Measurements from ENCODE around the gene BCL11B. TPM values are rescaled to one million over a fixed set of nuclear protein-coding genes. Genes with fewer than 3 reads are reported as not detected.

BCL11B gene
- total RNA-seq, 1 experiment from 2014 or later, result 0.21 TPM

- no peak for DNase-seq (ENCODE audit: low read depth, low spot score)
- in situ Hi-C loops (cut with HindIII; ENCODE audit: low pct_unique_long_range_greater_than_20kb, low sequenced_read_pairs), result no loop called here
Measured at GRCh38 chr14:99173506-99173905, 98.5 kb downstream of the BCL11B start.

DNA sequence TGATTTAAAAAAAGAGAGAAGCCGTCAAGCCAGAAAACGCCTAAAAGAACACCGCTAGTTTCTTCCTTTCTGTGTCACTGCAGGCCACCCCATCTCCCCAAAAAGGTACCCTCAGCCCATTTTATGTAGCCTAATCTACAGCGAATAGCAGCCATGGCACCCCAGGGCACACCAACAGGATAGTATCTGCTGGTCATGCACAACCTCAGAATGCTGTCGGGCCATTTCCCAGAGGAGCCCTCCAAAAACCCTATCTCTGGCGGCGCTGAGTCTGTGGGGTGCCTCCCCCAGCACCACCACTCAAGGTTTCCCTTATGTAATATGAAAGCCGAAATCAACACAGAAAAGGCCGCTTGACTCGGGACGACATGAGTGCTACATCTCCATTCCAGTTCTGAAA lies 98.9 kb downstream of the BCL11B start:
- no peak for DNase-seq (ENCODE audit: low read depth, low spot score)
- in situ Hi-C loops (cut with HindIII; ENCODE audit: low pct_unique_long_range_greater_than_20kb, low sequenced_read_pairs), result no loop called here

- in situ Hi-C loops (cut with HindIII; ENCODE audit: low pct_unique_long_range_greater_than_20kb, low sequenced_read_pairs), result no loop called here
- DNase-seq (ENCODE audit: low read depth, low spot score), result no peak
Measured at GRCh38 chr14:99171396-99171795, 100.6 kb downstream of the BCL11B start.

DNA sequence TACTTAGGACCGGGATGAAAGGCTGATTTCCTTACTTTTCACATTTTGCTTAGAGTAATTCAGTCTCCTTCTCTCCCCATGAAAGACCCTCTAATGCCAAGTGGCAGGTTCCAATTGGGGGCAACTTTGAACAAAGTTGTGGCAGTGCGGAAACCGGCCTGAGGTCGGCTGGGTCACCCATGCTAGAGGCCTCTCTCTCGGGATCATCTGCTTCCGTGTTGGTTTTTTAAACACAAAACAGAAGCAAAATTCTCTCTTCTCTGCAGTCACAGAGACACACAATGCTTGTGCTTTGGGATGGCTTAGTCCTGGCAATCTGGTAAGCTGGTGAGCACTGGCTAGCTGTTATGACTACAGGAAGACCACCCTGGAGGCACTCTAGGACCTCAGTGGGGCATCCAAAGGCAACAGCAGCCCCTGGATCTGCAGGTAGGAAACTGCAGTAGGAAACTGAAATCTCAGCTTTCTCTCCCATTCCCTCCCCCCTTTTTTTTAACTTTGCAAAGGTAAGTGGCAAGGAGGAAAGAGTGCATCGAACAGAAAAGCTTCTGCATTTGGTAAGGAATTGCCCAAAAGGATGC lies 102.1 kb downstream of the BCL11B start:
- in situ Hi-C loops (cut with HindIII; ENCODE audit: low pct_unique_long_range_greater_than_20kb, low sequenced_read_pairs), result no loop called here
- DNase-seq (ENCODE audit: low read depth, low spot score), result no peak

- DNase-seq (ENCODE audit: low read depth, low spot score), result no peak
- in situ Hi-C loops (cut with HindIII; ENCODE audit: low pct_unique_long_range_greater_than_20kb, low sequenced_read_pairs), result no loop called here
Measured at GRCh38 chr14:99168330-99168729, 103.7 kb downstream of the BCL11B start.

GRCh38 chr14:99166506-99166905 lies 105.5 kb downstream of the BCL11B start:
- DNase-seq (ENCODE audit: low read depth, low spot score), result no peak
- in situ Hi-C loops (cut with HindIII; ENCODE audit: low pct_unique_long_range_greater_than_20kb, low sequenced_read_pairs), result no loop called here

DNA sequence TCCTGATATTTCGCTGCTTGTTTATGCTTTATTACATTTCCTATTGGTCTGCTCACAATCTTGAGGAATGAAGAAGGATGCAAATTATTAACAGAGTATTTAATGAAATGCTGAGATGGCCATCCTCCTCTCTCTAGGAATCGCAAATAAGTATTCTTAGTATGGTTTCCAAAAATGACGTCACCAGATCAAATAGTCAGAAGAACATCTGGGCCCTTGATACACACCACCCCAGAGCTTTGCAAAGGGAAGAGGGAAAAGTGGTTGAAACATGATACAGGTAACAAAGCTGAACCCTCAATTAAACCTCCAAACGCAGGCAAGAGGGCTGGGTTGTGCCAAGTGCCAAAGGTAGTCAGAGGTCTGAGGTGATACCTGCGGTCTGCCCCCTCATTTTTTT lies 107.3 kb downstream of the BCL11B start:
- in situ Hi-C loops (cut with HindIII; ENCODE audit: low pct_unique_long_range_greater_than_20kb, low sequenced_read_pairs), result no loop called here
- no peak for DNase-seq (ENCODE audit: low read depth, low spot score)

DNA sequence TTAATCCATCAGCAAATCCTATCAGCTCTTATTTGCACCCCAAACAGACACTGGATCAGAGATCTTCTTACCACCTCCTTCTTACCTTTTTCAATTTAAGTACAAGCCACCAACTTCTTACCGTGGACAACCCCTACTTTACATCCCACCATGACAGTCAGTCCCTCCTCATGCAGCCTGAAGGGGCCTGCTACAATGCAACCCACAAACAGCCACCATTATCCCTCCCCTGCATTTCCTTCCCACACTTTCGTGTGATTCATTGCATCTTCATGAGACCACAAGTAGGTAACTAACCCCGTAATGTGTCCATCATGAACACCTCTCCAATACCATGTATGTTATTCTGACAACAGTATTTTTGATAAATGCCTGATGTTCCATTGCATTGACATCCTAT lies 108.6 kb downstream of the BCL11B start:
- DNase-seq (ENCODE audit: low read depth, low spot score), result no peak
- in situ Hi-C loops (cut with HindIII; ENCODE audit: low pct_unique_long_range_greater_than_20kb, low sequenced_read_pairs), result no loop called here

DNA sequence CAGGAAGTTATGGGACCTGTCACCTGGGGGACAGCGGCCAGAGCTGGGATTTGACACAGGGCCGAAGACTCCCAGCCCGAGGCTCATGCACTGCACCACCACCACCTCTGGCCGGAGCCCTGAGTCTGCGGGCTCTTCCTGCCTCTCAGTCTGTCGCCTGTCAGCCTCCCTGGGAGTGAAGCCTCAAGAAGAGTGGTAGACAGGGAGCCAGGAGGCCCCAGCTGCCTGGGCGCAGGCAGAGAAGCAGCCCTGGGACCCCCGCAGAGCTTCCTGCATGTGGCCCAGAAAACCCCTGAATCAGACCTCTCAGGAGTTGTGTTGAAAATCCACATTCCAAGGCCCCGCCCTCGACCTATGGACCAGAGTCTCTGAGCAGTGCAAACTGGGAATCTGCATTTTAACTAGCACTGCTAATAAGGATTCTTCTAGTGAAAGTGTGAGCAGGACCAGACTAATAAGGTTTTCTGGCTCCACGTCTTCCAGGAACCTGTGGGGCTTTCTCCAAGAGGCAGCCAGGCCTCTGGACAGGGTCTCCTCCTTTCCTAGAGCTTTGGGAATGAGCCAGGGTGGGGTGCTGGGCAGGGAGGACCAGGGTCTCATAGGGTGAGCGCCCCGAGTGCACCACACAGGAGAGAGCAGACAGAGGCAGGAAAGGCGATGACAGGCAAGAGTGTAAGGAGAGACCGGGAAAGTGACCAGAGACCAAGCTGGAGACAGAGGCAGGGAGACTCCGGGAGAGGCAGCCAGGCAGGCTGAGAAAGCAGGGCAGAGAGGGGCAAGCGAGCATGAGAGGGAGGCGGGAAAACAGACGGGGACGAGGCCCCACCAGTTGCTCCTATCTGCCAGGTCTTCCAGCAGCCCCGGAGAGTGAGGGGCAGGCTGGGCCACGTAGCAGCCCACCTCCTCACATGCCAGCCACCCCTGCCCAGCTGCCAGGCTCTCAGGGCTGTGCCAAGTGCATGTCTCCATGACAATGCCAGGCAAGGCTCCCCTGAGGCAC lies 112.4 kb downstream of the BCL11B start:
- no peak for DNase-seq (ENCODE audit: low read depth, low spot score)

DNA sequence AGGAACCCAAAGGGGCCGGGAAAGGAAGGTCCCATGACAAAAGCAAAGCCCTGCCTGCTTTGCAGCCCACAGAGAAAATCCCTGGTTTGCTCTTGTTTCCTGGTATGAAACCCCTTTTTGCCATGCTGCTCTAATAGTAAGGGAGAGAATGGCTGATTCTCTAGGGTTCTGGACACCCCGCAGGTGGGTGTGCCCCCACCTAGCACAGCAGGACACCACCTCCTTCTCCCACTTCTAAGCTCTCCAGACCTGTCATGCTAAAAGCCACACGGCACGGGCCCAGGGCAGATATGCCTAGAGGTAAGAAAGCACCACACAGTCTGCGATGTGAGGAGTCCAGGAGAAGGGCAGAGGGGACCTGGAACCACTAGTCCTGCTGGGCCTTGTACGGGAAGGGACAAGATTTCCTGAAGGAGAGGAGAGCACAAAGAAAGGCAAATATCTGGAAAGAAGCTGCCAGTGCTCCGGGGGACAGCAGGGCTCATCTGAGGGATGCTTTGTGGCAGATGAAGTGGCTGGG lies 113.3 kb downstream of the BCL11B start:
- in situ Hi-C loops (cut with HindIII; ENCODE audit: low pct_unique_long_range_greater_than_20kb, low sequenced_read_pairs), result no loop called here

More for the DNA sequence above, 112.4 kb downstream of the BCL11B start:
- in situ Hi-C loops (cut with HindIII; ENCODE audit: low pct_unique_long_range_greater_than_20kb, low sequenced_read_pairs), result no loop called here

GRCh38 chr14:99158150-99158549 lies 113.8 kb downstream of the BCL11B start:
- in situ Hi-C loops (cut with HindIII; ENCODE audit: low pct_unique_long_range_greater_than_20kb, low sequenced_read_pairs), result no loop called here
- DNase-seq (ENCODE audit: low read depth, low spot score), result no peak

More for the DNA sequence above, 113.3 kb downstream of the BCL11B start:
- no peak for DNase-seq (ENCODE audit: low read depth, low spot score)

DNA sequence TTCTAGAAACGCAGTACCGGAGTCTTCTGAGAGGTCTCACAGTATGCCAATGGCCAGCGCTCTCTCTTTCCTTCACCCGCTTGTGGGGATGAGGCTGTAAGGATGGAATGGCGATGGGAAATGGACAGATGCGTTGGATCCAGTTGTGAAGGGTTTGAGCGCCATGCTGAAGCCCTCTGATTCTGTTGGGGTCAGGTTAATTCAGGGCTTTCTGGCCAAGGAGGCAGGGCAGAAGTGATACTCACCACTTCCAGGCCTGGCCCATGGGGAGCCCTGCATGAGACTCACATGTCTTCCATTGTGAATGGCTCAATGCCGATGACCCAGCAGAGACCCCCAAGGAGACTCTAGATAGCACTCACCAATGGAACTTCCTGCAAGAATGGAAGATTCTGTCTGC lies 114.3 kb downstream of the BCL11B start:
- DNase-seq (ENCODE audit: low read depth, low spot score), result no peak
- in situ Hi-C loops (cut with HindIII; ENCODE audit: low pct_unique_long_range_greater_than_20kb, low sequenced_read_pairs), result no loop called here

DNA sequence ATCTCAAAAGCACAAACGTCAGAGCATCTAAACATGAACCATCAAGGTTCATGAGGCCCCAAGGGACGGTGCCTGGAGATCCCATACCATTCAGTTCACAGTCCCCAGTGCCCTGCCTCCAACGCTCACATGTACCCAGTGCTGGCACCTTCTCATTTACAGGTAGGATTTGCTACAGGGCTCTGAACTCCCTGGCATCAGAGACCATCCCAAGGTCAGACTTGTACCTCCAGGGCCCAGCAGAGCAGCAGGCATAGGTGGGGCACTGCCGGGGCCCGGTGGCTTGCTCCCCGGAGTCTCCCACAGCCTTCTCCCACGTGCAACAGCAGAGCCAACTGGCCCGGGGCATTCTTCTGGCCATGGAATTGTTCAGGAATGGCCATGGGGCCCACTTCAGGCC lies 114.8 kb downstream of the BCL11B start:
- DNase-seq (ENCODE audit: low read depth, low spot score), result no peak
- in situ Hi-C loops (cut with HindIII; ENCODE audit: low pct_unique_long_range_greater_than_20kb, low sequenced_read_pairs), result no loop called here

DNA sequence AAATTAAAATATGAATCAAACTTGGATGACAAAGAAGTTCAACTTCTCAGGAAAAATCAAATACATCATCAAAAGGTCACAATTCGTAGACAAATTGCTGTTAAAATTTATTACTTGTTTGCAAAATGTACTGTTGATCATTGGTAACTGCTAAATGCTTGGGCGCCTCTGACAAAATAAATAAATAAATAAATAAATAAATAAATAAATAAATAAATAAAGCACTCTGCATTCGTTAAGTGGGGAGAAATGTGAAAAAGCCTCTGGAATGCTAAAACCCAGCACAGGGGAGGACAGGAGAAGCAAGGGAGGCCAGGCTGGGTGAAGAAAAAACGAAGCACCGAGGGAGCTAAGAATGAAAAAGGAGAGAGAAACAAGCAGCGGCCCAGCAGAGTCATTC lies 115.2 kb downstream of the BCL11B start:
- in situ Hi-C loops (cut with HindIII; ENCODE audit: low pct_unique_long_range_greater_than_20kb, low sequenced_read_pairs), result no loop called here
- DNase-seq (ENCODE audit: low read depth, low spot score), result no peak

- no peak for DNase-seq (ENCODE audit: low read depth, low spot score)
- in situ Hi-C loops (cut with HindIII; ENCODE audit: low pct_unique_long_range_greater_than_20kb, low sequenced_read_pairs), result no loop called here
Measured at GRCh38 chr14:99156090-99156425, 115.9 kb downstream of the BCL11B start.

DNA sequence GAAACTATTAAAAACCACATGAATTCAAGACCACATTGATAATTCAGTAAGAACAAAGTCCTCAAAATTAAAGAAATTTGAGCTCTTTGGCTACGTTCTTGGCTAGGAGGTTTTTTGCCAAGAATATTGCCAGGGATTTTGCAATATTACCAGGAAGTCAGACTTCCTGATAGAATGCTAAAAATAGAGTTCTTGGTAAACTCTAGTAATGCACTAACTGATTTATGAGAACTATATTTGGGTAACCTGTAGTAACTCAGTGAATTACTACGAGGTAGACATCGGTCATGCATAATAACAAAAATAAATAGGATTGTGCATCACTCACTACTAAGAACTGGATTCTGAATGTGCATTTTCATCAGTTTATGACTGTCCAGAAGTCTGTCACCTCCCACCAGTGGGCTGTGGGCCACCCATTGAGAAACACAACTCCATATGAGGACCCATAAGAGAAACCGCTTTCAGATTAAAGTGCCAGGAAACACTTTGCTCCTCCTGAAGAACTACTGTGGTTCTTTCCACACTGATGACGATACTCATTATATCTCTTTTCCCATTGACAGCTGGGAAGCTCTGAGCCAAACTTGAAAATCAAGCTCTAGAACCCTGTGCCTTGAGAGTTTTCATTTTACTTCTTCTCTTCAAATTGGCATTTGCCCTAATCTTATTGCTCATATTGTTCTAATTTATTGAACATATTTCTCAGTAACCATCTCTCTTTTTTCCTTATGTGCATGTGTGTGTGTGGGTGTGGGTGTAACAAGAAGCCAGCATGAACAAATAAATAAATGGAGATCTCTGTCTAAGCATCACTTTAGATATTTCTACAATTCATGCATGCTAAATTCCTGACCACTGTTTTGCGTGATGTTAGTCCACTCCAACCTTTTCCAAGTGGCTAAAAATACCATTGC lies 116.6 kb downstream of the BCL11B start:
- DNase-seq (ENCODE audit: low read depth, low spot score), result no peak
- in situ Hi-C loops (cut with HindIII; ENCODE audit: low pct_unique_long_range_greater_than_20kb, low sequenced_read_pairs), result no loop called here

- no peak for DNase-seq (ENCODE audit: low read depth, low spot score)
- in situ Hi-C loops (cut with HindIII; ENCODE audit: low pct_unique_long_range_greater_than_20kb, low sequenced_read_pairs), result no loop called here
Measured at GRCh38 chr14:99150236-99150635, 121.8 kb downstream of the BCL11B start.

All from SK-MEL-5 (cell line).